GM12873 (cell line): ENCODE results near the gene CACNA2D3.

Experiments used
- CTCF ChIP-seq: IDR thresholded peaks from 2 replicates; pipeline ENCODE4 v1.5.1; 2012; ENCODE audit warnings: low read depth, mild to moderate bottlenecking, moderate library complexity, low read length, control low read depth; ENCODE audit not compliant: insufficient read depth; ENCODE audit errors: missing control alignments

The CACNA2D3 gene

GRCh38 chr3:54831112-54831511, 708.8 kb downstream of the CACNA2D3 start:
- no peak for TF ChIP-seq CTCF

- TF ChIP-seq CTCF: no peak
Measured at GRCh38 chr3:54832876-54833275, 710.5 kb downstream of the CACNA2D3 start.

GRCh38 chr3:54835701-54836100, 713.3 kb downstream of the CACNA2D3 start:
- no peak for TF ChIP-seq CTCF

GRCh38 chr3:54836871-54837270, 714.5 kb downstream of the CACNA2D3 start:
- TF ChIP-seq CTCF: no peak

GRCh38 chr3:54837964-54838363, 715.6 kb downstream of the CACNA2D3 start:
- no peak for TF ChIP-seq CTCF

GRCh38 chr3:54841471-54841870, 719.1 kb downstream of the CACNA2D3 start:
- TF ChIP-seq CTCF: no peak

- no peak for TF ChIP-seq CTCF
Measured at GRCh38 chr3:54843352-54843751, 721.0 kb downstream of the CACNA2D3 start.
